Esophagus muscularis mucosa (tissue), 4 donors: ENCODE results near the gene GAPDH. TPM values are rescaled to one million over a fixed set of nuclear protein-coding genes. Genes with fewer than 3 reads are reported as not detected.
A peak's percentile ranks its signal among the peaks of the same experiment; 100 is the strongest.

Experiments used
- DNase-seq: peaks from one replicate; pipeline ENCODE4 v3.0.0-alpha.2; 2017; ENCODE audit errors: extremely low spot score
- H3K27ac ChIP-seq, 4 donors: fragments of 200-600 bp; sonication (generic); replicated peaks in 1 of 4; 1 replicate in 3 of 4; 2 replicates in 1 of 4; pipeline ENCODE4 v1.5.1; 2016 to 2019; ENCODE audit warnings: mild to moderate bottlenecking in 1 of 4
- H3K27me3 ChIP-seq, 4 donors: fragments of 200-600 bp; sonication (generic); one replicate each; pipeline versions ENCODE4 v1.5.1 to v1.6.0; 2016 to 2019
- H3K36me3 ChIP-seq, 4 donors: fragments of 200-600 bp; sonication (generic); one replicate each; pipeline ENCODE4 v1.5.1; 2016 to 2019
- H3K4me1 ChIP-seq, 4 donors: fragments of 200-600 bp; sonication (generic); one replicate each; pipeline ENCODE4 v1.5.1; 2016 to 2019
- H3K4me3 ChIP-seq, 4 donors: fragments of 200-600 bp; sonication (generic); 1 replicate in 2 of 4; 2 replicates in 2 of 4; pipeline ENCODE4 v1.5.1; 2016 to 2019; ENCODE audit warnings: mild to moderate bottlenecking in 4 of 4, moderate library complexity in 1 of 4
- H3K9me3 ChIP-seq, 4 donors: fragments of 200-600 bp; sonication (generic); 1 replicate in 3 of 4; 2 replicates in 1 of 4; pipeline ENCODE4 v1.5.1; 2016 to 2019
- CTCF ChIP-seq, 3 experiments: fragments of 200-600 bp in 2 of 3; fragments of 450-650 bp in 1 of 3; sonication (generic) in 2 of 3; IDR thresholded peaks; one replicate each; pipeline ENCODE4 v1.5.1; 2017 to 2019; ENCODE audit warnings: antibody characterized with exemption in 3 of 3, mild to moderate bottlenecking in 2 of 3, moderate library complexity in 1 of 3
- EP300 ChIP-seq: sonication (generic); formaldehyde crosslinking; IDR thresholded peaks from one replicate; pipeline ENCODE4 v1.6.1; 2017; ENCODE audit warnings: antibody characterized with exemption
- POLR2A ChIP-seq: fragments of 450-650 bp; IDR thresholded peaks from one replicate; pipeline ENCODE4 v1.6.1; 2017; ENCODE audit warnings: antibody characterized with exemption, moderate library complexity, mild to moderate bottlenecking, low read depth
- POLR2AphosphoS5 ChIP-seq, 2 donors: sonication (generic); formaldehyde crosslinking; IDR thresholded peaks; one replicate each; pipeline ENCODE4 v1.6.1; 2017; ENCODE audit warnings: antibody characterized with exemption in 2 of 2
- WGBS: methylation state at CpG from one replicate; pipeline ENCODE4 v1.1.5; 2018; 5-methylcytosine and 5-hydroxymethylcytosine counted together
- intact Hi-C: fragments of 100-400 bp; cut with DNase I; formaldehyde crosslinking; loops from one replicate; pipeline ENCODE4 v1.15.1; 2023
- total RNA-seq, 4 donors: library from RNA; depleted of rRNA; stranded (reverse); fragments of >200 nt; gene quantifications; one replicate each; pipeline versions ENCODE4 v1.1.0 to v1.2.1, GENCODE V29; 2016

Gene GAPDH
- total RNA-seq, 4 donors from 2014 or later: 2,279 to 3,578 (median 2,742) TPM

- Histone ChIP-seq H3K4me1 (peaks cover 51 to 68% (median 62%) of the 10 kb centered on the region in 4 donors), H3K9me3 (no peaks in the 10 kb centered on the region), H3K27me3 (no peaks in the 10 kb centered on the region), H3K4me3 (no peak overlapping the region), H3K27ac (peak overlapping the region; percentile 93 to 99 (median 94)), H3K36me3 (peaks cover 23 to 61% (median 53%) of the 10 kb centered on the region in 4 donors)
- no peak for DNase-seq
- WGBS: 66% methylated on average over 15 of the region's 24 CpGs
- no peak for TF ChIP-seq EP300
- TF ChIP-seq POLR2A: peak; percentile 6
- intact Hi-C loops: loop anchor here (5.0 kb wide), 1 partner anchor 116 kb away; no protein-coding TSS in a partner anchor
These were observed 4.3 kb downstream of the GAPDH start for GRCh38 chr12:6538420-6539313.

- 76% methylated on average over 5 of the region's 5 CpGs for WGBS
These were observed 5.0 kb downstream of the GAPDH start for GRCh38 chr12:6539314-6539682.

GRCh38 chr12:6539707-6540134, 5.4 kb downstream of the GAPDH start:
- H3K36me3 ChIP-seq: peaks cover 30 to 68% (median 62%) of the 10 kb centered on the region in 4 donors
- H3K4me3 ChIP-seq: peak overlapping the region in 1 of 4 donors; percentile 39
- peak overlapping the region; percentile 80 to 93 (median 84) for H3K27ac ChIP-seq
- H3K4me1 ChIP-seq: peaks cover 51 to 64% (median 57%) of the 10 kb centered on the region in 4 donors
- WGBS: 65% methylated on average over 13 of the region's 14 CpGs
- DNase-seq: no peak
- intact Hi-C loops: loop anchor here (5.0 kb wide), 1 partner anchor 117 kb away; no protein-coding TSS in a partner anchor
- H3K27me3 ChIP-seq: no peaks in the 10 kb centered on the region
- TF ChIP-seq POLR2AphosphoS5 (IDR thresholded peaks at IDR 0.05): no peak
- TF ChIP-seq CTCF (IDR thresholded peaks at IDR 0.05): no peak
- no peak for TF ChIP-seq EP300
- no peak for TF ChIP-seq POLR2A
- no peaks in the 10 kb centered on the region for H3K9me3 ChIP-seq

More at GRCh38 chr12:6539314-6539682, 5.0 kb downstream of the GAPDH start:
- Histone ChIP-seq H3K9me3 (no peaks in the 10 kb centered on the region), H3K27ac (peak overlapping the region; percentile 80 to 99 (median 94)), H3K4me3 (no peak overlapping the region), H3K4me1 (peaks cover 51 to 64% (median 57%) of the 10 kb centered on the region in 4 donors), H3K27me3 (no peaks in the 10 kb centered on the region), H3K36me3 (peaks cover 25 to 64% (median 57%) of the 10 kb centered on the region in 4 donors)
- DNase-seq: no peak
- TF ChIP-seq EP300 (no peak), POLR2AphosphoS5 (IDR thresholded peaks at IDR 0.05) (no peak), POLR2A (no peak), CTCF (IDR thresholded peaks at IDR 0.05) (no peak)
- intact Hi-C loops: loop anchor here (5.0 kb wide), 1 partner anchor 117 kb away; no protein-coding TSS in a partner anchor

- no peaks in the 10 kb centered on the region for H3K27me3 ChIP-seq
- intact Hi-C loops: no loop called here
- H3K9me3 ChIP-seq: no peaks in the 10 kb centered on the region
- peak overlapping the region; percentile 17 to 39 (median 29) for H3K4me3 ChIP-seq
- H3K27ac ChIP-seq: peak overlapping the region; percentile 80 to 93 (median 84)
- H3K36me3 ChIP-seq: peaks cover 30 to 74% (median 67%) of the 10 kb centered on the region in 4 donors
- TF ChIP-seq EP300 (no peak), POLR2A (peak; percentile 38), CTCF (IDR thresholded peaks at IDR 0.05) (no peak), POLR2AphosphoS5 (IDR thresholded peaks at IDR 0.05) (peak; percentile 77 to 82)
- WGBS: 3% methylated on average over 15 of the region's 35 CpGs
- DNase-seq: peak; percentile 98
- H3K4me1 ChIP-seq: peaks cover 51 to 63% (median 57%) of the 10 kb centered on the region in 4 donors
These were observed 6.0 kb downstream of the GAPDH start for GRCh38 chr12:6540181-6540877.
